Stimulated activated CD4-positive, alpha-beta T cell treated with anti-CD3 and anti-CD28 coated beads, Interleukin-1b, Interleukin-23, amount 100 ng/mL, for 4 hours (primary cell): ENCODE measurements around the gene SEC14L1.
"Not testable (repeated sequence)": the region's sequence is repeated elsewhere in the genome, so short reads cannot be mapped to it uniquely, and the experiment has no call there.

Source experiments
- DNase-seq, 2 donors: peaks; one replicate each; pipeline ENCODE4 v3.0.0-alpha.2; 2020; ENCODE audit warnings: low read depth in 2 of 2

SEC14L1 gene

DNA sequence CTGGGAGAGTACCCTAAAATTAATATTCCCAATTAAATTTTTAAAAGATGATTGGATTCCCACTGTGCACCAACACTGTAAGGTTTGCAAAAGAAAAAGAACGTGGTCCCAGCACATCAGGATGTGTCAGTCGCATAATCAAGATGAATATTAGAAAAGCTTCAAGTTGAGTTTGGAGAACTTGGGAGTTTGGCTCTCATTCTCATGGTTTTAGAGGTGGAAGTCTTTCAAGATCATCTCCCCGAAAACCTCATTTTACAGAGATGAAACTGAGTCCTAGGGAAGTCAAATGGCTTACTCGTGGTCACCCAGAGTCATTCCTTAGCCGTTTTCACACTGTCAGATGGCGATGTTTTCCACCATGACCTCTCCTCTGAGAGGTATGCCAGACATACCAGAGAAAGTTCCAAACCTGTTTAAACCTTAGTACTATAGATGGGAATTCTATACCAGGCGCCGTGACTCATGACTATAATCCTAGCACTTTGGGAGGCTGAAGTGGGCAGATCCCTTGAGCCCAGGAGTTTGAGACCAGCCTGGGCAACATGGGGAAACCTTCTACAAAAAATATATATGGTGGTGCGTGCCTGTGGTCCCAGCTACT is 1.2 kb downstream of the SEC14L1 start:
- DNase-seq, result no peak

DNA sequence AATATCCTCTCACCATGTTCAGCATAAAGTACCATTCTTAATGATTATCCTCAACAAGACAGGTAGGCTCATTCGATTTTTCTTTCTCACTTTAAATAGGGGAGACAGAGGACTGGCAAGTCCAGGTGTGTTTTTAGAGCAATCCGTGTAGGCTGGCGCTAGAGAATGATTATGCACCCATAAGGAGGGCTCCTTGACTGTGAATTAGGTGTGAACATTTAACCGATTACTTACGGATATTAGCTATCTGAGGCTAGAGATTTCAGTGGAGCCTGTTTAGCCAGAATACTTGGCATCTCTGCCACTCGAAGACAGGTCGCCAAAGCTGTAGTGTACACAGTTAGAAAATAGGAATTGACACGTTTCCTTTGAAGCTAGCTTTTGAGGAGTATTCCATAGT is 1.9 kb downstream of the SEC14L1 start:
- DNase-seq, result no peak

- no peak for DNase-seq
Measured at GRCh38 chr17:77143306-77143705, 2.5 kb downstream of the SEC14L1 start.

DNA sequence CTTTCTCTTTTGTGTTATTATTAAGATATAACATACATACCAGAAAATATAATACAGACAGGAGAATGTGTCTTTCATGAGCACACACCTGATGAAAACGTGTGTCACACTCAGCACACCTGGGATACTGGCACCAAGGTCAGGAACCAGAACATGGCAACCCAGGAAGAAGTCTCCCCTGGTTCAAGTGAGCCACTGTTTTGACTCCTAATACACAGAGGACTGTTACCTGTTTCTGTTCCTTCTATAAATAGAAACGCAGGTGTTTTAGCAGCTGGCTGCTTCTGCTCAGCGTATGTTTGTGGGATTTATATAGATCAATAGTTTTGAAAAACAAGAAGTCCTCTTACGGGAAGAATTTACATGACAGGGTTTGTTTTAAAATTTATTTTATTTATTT is 3.5 kb downstream of the SEC14L1 start:
- DNase-seq, result no peak

- DNase-seq, result no peak
Measured at GRCh38 chr17:77145224-77145611, 4.4 kb downstream of the SEC14L1 start.

GRCh38 chr17:77145612-77146245 is 5.0 kb downstream of the SEC14L1 start:
- no peak for DNase-seq

GRCh38 chr17:77146246-77146632 is 5.5 kb downstream of the SEC14L1 start:
- no peak for DNase-seq

DNA sequence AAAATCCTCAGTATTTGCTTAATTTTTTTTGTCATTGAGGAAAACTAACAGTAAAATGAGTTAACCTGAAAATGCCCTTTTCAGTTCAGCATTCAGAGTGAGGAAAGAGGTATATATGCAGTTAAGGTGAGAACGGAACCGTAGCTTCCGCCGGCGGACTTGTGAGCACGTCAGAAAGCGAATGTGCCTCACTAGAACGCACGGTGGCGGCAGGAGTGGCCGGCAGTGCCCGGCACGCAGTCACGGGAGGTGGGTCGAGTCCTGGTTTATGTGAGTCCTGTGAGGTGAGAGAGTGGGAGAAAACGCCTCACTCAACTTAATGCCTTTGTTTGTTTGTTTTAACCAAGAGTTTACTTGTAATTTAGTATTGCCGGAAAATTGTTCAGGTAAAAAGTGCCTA is 6.1 kb downstream of the SEC14L1 start:
- no peak for DNase-seq

- DNase-seq, result no peak
Measured at GRCh38 chr17:77147357-77147801, 6.6 kb downstream of the SEC14L1 start.

DNA sequence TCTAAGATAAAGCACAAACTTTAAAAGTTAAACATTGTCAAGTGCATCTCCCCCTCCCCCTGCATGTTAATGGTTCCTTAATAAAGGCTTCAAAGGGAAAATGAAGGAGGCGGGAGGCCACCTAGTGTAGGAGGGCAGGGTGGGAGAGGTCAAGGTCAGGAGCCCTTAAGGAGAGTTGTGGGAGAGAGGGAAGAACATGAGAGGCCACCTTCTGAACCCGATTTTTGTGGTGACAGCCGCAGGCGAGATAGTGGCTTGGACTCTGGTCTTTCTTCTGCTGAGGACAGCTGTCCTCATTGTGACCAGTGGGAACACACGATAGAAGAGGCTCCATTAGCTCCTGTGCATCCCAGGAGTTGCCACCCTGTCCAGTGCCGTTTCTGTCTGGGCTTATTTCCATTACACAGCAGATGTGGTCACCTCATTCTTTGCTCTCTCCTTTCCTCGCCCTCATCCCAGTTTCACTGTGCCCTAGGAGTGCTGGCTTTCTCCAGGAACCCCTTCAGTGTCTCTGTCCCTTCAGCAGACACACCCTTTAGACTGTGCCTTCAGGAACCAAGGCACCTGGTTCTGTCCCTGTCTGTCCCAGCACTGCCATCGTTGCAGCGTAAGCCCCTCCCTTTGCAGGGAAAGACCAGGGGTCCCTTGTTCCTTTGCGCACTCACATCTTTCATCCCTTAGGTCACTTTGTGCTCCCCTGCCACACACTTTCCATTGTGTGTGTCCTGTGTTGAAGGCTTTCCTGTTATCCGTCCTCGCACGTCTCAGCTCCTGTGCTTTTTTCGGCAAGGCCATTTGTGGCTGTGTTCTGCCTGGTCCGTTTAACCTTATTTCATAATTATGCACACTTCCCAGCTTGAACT is 7.5 kb downstream of the SEC14L1 start:
- DNase-seq, result no peak

- DNase-seq, result no peak
Measured at GRCh38 chr17:77148940-77149510, 8.3 kb downstream of the SEC14L1 start.

GRCh38 chr17:77150196-77150595 is 9.4 kb downstream of the SEC14L1 start:
- DNase-seq, result no peak

DNA sequence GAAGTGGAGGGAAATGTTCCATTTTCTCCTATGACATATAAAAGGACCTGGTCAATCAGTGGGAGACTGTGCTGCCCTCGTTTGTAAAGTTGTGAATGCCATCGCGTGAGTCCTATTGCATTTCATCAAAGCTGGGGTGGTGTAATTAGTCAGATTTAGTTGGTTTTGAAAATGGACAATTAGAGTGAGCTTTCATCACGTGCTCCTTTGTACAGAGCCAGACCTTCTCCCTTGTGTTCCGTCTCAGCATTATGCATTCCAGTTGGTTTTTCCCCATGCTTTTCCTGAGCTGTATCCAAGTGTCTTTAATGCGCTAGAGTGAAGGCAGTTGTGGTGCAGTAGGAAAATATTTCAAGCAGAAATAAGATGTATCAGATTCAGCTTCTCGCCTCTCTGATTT is 10.4 kb downstream of the SEC14L1 start:
- DNase-seq, result no peak

- DNase-seq, result not testable (repeated sequence)
Measured at GRCh38 chr17:77152056-77152455, 11.3 kb downstream of the SEC14L1 start.

GRCh38 chr17:77153472-77153871 is 12.7 kb downstream of the SEC14L1 start:
- no peak for DNase-seq

GRCh38 chr17:77153999-77154586 is 13.3 kb downstream of the SEC14L1 start:
- DNase-seq, result no peak

- no peak for DNase-seq
Measured at GRCh38 chr17:77155125-77155524, 14.4 kb downstream of the SEC14L1 start.

DNA sequence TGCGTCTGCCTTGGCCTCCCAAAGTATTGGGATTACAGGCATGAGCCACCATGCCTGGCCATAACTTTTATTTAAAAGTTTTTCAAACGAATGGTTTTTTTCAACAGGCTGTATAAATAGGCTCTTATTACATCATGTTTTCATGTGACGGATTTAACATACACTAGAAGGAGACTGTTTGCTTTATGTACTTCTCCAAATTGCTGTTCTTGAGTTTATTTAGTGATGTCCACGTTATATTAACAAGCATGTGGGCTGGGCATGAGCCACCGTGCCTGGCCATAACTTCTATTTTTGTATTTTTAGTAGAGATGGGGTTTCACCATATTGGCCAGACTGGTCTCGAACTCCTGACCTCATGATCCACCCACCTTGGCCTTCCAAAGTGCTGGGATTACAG is 17.0 kb downstream of the SEC14L1 start:
- DNase-seq, result not testable (repeated sequence)

DNA sequence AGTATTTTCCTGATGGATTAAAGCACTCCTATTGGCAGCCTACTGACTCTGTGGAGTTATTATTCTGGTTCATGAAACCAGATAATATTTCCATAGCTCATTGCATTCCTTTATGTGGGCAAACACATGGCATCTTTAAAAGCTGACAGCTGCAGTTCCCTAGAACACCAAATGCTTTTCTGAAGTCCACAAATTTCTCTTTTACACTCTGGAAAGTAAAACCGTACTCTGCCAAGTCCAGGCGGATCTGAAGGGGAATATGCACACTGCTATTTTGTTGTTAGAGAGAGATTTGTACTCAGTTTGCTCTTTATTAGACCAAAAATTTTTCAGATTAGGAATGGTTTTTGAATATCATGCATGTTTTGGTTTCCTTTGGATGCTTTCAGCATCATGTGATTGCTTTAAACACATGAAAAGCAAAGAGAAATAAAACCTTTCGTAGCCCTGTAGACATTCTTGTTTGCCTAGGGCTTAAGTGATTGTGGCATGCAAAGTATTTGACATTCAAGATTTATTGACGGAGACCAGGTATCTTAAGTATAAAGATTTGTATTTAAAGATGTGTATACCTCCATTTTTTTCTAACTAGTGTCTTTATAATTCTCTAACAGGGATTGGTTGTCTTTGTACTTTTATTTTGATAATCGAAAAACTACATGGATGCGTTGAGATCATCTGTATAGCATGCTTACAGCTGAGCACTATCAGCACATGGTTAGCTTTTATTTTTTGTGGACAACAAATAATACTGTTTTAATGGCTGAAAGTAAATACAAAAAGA is 19.5 kb downstream of the SEC14L1 start:
- DNase-seq, result no peak

DNA sequence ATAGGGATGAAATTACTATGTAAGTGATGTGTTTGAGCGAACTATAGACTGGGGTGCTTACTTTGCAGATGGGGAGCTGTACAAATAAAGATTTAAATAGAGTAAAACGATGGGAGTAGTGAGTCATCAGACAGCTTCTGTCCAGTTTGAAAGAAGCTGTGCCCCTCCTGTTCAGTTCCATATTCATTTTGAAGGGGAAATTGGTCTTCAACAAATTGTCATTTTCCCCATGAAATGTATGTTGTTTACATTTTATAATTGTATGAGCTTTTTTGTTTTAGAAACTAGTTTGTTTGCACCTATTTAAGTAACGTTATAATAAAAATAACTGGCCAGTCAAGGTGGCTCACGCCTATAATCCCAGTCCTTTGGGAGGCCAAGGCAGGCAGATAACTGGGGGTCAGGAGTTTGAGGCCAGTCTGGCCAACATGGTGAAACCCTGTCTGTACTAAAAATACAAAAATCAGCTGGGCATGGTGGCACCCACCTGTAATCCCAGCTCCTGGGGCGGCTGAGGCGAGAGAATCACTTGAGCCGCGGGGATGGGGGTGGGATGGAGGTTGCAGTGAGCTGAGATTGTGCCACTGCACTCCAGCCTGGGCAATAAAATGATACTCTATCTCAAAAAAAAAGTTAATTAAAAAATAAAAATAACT is 20.2 kb downstream of the SEC14L1 start:
- DNase-seq, result no peak

DNA sequence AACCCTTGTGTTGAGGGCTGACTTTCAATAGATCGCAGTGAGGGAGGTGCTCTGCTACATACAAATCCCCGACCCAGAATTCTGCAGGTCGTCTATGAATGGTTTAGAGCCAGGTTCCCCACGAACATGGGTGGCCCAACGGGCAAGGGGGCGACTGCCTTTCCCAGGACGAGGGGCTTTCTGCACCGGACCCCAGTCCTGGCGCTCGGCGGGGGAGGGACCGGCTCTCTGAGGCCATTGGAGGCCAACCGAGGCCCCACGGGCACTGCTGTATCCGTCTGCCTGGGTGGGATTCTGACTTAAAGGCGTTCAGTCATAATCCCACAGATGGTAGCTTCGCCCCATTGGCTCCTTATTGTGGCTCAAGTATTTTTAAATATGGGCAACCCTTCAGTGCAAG is 21.2 kb downstream of the SEC14L1 start:
- no peak for DNase-seq
